HepG2 (cell line): ENCODE measurements around the gene HS3ST5. TPM values are rescaled to one million over a fixed set of nuclear protein-coding genes. Genes with fewer than 3 reads are reported as not detected.

ENCODE experiments used
- ATAC-seq: fragments of 200-7000 bp; cut with Tn5 transposase; 3 replicates; pipeline ENCODE4 v1.9.1; 2020; ENCODE audit warnings: mild to moderate bottlenecking, moderate library complexity
- BruUV-seq: library from RNA; stranded (reverse); fragments of 400-500 nt; replicated peaks from 2 replicates; lab custom pipeline; 2021; lab: Mats Ljungman, UMichigan
- CTCF ChIA-PET: fragments of 300-600 bp; formaldehyde crosslinking; extraction: SDS; loops from one replicate; lab custom pipeline; 2021; ENCODE audit warnings: low total read pairs, inconsistent platforms, low intra/inter-chr PET ratio; lab: Yijun Ruan, JAX
- POLR2A ChIA-PET: fragments of 350-600 bp; sonication (Branson Sonifier 250); formaldehyde crosslinking; loops from one replicate; lab custom pipeline; 2020; ENCODE audit warnings: antibody characterized with exemption, inconsistent platforms; lab: Yijun Ruan, JAX
- DNase-seq: peaks from one replicate; pipeline ENCODE4 v3.0.0-alpha.2; 2015; ENCODE audit warnings: low spot score
- FAIRE-seq: peaks from 3 replicates; lab custom pipeline; 2011; peaks lifted over from hg19 to GRCh38; lab: Jason Lieb, UNC
- H2AFZ ChIP-seq: one replicate; pipeline ENCODE4 v1.6.1; 2011; ENCODE audit warnings: low read length, inconsistent platforms
- H3K27ac ChIP-seq: fragments of 300-600 bp; 3 replicates; pipeline ENCODE4 v1.8.0; 2011; ENCODE audit warnings: mixed run types, mild to moderate bottlenecking, mixed read lengths, low read length, inconsistent platforms; ENCODE audit not compliant: insufficient read depth; ENCODE audit errors: extremely low read length
- H3K27me3 ChIP-seq, 2 experiments: fragments of 200-600 bp in 1 of 2; 2 replicates in 1 of 2; 3 replicates in 1 of 2; pipeline versions ENCODE4 v1.6.0 to v1.8.0; 2011; ENCODE audit warnings: low read length in 2 of 2, mild to moderate bottlenecking in 2 of 2, moderate library complexity in 2 of 2, inconsistent platforms in 1 of 2; ENCODE audit not compliant: insufficient read depth in 2 of 2, control insufficient read depth in 1 of 2
- H3K36me3 ChIP-seq, 2 experiments: fragments of 200-600 bp in 1 of 2; replicated peaks in 1 of 2; 2 replicates in 1 of 2; 3 replicates in 1 of 2; pipeline versions ENCODE4 v1.5.1 to v1.8.0; 2011; ENCODE audit warnings: low read length in 2 of 2, inconsistent platforms in 1 of 2; ENCODE audit not compliant: insufficient read depth in 2 of 2, control insufficient read depth in 1 of 2
- H3K4me1 ChIP-seq: 2 replicates; pipeline ENCODE4 v1.5.1; 2012; ENCODE audit warnings: low read length, inconsistent platforms; ENCODE audit not compliant: insufficient read depth
- H3K4me2 ChIP-seq: 2 replicates; pipeline ENCODE4 v1.6.0; 2011; ENCODE audit warnings: low read depth, low read length, inconsistent platforms
- H3K4me3 ChIP-seq, 3 experiments: fragments of 200-600 bp in 1 of 3; sonication (generic), shearing (Covaris generic) in 1 of 3; replicated peaks in 1 of 3; 2 replicates each; pipeline ENCODE4 v1.5.1; 2011 to 2016; ENCODE audit warnings: low read length in 3 of 3, inconsistent platforms in 2 of 3, low read depth in 2 of 3, mild to moderate bottlenecking in 2 of 3, control low read depth in 1 of 3, mixed read lengths in 1 of 3; ENCODE audit not compliant: insufficient read depth in 1 of 3
- H3K79me2 ChIP-seq: one replicate; pipeline ENCODE4 v1.6.1; 2011; ENCODE audit warnings: low read length, inconsistent platforms; ENCODE audit not compliant: insufficient read depth
- H3K9ac ChIP-seq: 2 replicates; pipeline ENCODE4 v1.6.0; 2011; ENCODE audit warnings: mild to moderate bottlenecking, low read depth, low read length, inconsistent platforms; ENCODE audit not compliant: insufficient read depth
- H3K9me3 ChIP-seq: 2 replicates; pipeline ENCODE4 v1.5.1; 2012; ENCODE audit warnings: mild to moderate bottlenecking, low read length
- H4K20me1 ChIP-seq: 2 replicates; pipeline ENCODE4 v1.6.0; 2011; ENCODE audit warnings: inconsistent platforms, mild to moderate bottlenecking, low read length, moderate library complexity; ENCODE audit not compliant: insufficient read depth
- JDP2 ChIP-seq: sonication (generic); formaldehyde crosslinking; IDR thresholded peaks from 2 replicates; pipeline ENCODE4 v1.8.1; 2022; ENCODE audit warnings: missing genetic modification reagents, borderline replicate concordance
- NBN ChIP-seq: fragments of 450-650 bp; conservative IDR thresholded peaks from 2 replicates; pipeline ENCODE4 v1.6.1; 2017
- PITX1 ChIP-seq: sonication (generic); formaldehyde crosslinking; IDR thresholded peaks from 2 replicates; pipeline ENCODE4 v1.5.1; 2020; ENCODE audit warnings: mild to moderate bottlenecking, missing genetic modification reagents
- THAP11 ChIP-seq: IDR thresholded peaks from 2 replicates; pipeline ENCODE4 v1.6.1; 2016; ENCODE audit warnings: missing biosample characterization, missing genetic modification reagents
- ZBTB7B ChIP-seq: sonication (generic); formaldehyde crosslinking; IDR thresholded peaks from 2 replicates; pipeline ENCODE4 v1.4.0; 2020; ENCODE audit warnings: missing genetic modification reagents
- ZNF10 ChIP-seq: sonication (generic); formaldehyde crosslinking; IDR thresholded peaks from 2 replicates; pipeline ENCODE4 v1.4.0; 2020; ENCODE audit warnings: mild to moderate bottlenecking, low read depth, missing genetic modification reagents, borderline replicate concordance
- WGBS: methylation state at CpG from one replicate; pipeline ENCODE4 v1.1.6; 2017; ENCODE audit warnings: low lambda C conversion rate; 5-methylcytosine and 5-hydroxymethylcytosine counted together
- in situ Hi-C: cut with HindIII; loops from 2 replicates; pipeline ENCODE4 v1.10.0; 2017; ENCODE audit warnings: low pct_unique_long_range_greater_than_20kb; ENCODE audit not compliant: extremely low pct_ligation_motif_present
- intact Hi-C: fragments of 100-400 bp; cut with micrococcal nuclease; formaldehyde crosslinking; loops from one replicate; pipeline ENCODE4 v1.10.0; 2022; ENCODE audit not compliant: unreplicated experiment
- polyA plus RNA-seq, 8 experiments: library from polyadenylated mRNA; depleted of rRNA in 3 of 8; stranded (reverse) in 7 of 8; unstranded in 1 of 8; fragments of >200 nt; fragmentation: Illumina TruSeq in 4 of 8; extraction: Trizol in 4 of 8; gene quantifications; 2 replicates each; pipeline versions ENCODE4 v1.2.1 to v1.2.3, GENCODE V29; 2011 to 2016; ENCODE audit warnings: low read depth in 4 of 8, missing spikeins in 1 of 8, mixed read lengths in 1 of 8; ENCODE audit not compliant: insufficient read depth in 1 of 8
- total RNA-seq, 5 experiments: library from RNA; depleted of rRNA; stranded (reverse); fragments of >200 nt; fragmentation: Illumina TruSeq; extraction: Trizol; gene quantifications; 2 replicates each; pipeline ENCODE4 v1.2.3, GENCODE V29; 2016; ENCODE audit warnings: low read depth in 1 of 5
- TF ChIP-seq, protein P1 (sequence below): sonication (generic); formaldehyde crosslinking; IDR thresholded peaks from 2 replicates; pipeline ENCODE4 v1.5.1; 2020; ENCODE audit warnings: missing genetic modification reagents, mild to moderate bottlenecking, borderline replicate concordance
- TF ChIP-seq, protein P2 (sequence below): sonication (generic); formaldehyde crosslinking; IDR thresholded peaks from 2 replicates; pipeline ENCODE4 v1.5.1; 2020; ENCODE audit warnings: missing genetic modification reagents, mild to moderate bottlenecking, borderline replicate concordance
- TF ChIP-seq, protein P3 (sequence below): sonication (generic); formaldehyde crosslinking; IDR thresholded peaks from 2 replicates; pipeline ENCODE4 v1.5.1; 2020; ENCODE audit warnings: mild to moderate bottlenecking, moderate library complexity, missing genetic modification reagents

The HS3ST5 gene
- total and polyA plus RNA-seq, 2 of the 13 experiments (the other 11 are each of a cell fraction or from before 2014, with no cell fraction given) = 1.1 to 1.6 TPM

DNA sequence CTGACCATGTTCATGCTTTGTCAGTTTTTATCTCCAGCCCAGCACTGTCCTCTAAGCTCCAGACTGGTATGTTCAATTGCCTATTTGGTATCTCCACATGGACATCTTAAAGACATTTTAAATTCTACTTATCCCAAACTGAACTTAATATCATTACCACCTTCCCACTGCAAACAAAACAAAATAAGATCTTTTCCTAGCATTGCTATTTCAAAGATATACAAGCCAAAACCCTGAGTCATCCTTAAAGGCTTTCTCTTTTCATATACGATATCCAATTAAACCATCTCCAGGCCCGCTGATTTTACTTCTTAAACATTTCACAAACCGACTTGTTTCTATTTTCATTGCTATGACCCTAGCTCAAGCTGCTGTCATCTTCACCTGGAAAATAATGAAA, 35.1 kb upstream of the HS3ST5 start:
- BruUV-seq = no TSS peak
- FAIRE-seq = no peak
- CTCF ChIA-PET = no interaction called here
- H3K4me3 ChIP-seq = no peak overlapping the region
- peaks cover 9% of the 10 kb centered on the region for H3K4me1 ChIP-seq
- in situ Hi-C loops = no loop called here
- TF ChIP-seq NBN (no peak), ZBTB7B (CRISPR knock-in tag) (no peak), ZNF10 (CRISPR knock-in tag) (no peak), PITX1 (no peak), THAP11 (CRISPR knock-in tag) (no peak), JDP2 (CRISPR knock-in tag) (no peak)
- TF ChIP-seq, protein P1, sequence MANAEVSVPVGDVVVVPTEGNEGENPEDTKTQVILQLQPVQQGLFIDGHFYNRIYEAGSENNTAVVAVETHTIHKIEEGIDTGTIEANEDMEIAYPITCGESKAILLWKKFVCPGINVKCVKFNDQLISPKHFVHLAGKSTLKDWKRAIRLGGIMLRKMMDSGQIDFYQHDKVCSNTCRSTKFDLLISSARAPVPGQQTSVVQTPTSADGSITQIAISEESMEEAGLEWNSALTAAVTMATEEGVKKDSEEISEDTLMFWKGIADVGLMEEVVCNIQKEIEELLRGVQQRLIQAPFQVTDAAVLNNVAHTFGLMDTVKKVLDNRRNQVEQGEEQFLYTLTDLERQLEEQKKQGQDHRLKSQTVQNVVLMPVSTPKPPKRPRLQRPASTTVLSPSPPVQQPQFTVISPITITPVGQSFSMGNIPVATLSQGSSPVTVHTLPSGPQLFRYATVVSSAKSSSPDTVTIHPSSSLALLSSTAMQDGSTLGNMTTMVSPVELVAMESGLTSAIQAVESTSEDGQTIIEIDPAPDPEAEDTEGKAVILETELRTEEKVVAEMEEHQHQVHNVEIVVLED (CRISPR knock-in tag) = no peak
- TF ChIP-seq, protein P2, sequence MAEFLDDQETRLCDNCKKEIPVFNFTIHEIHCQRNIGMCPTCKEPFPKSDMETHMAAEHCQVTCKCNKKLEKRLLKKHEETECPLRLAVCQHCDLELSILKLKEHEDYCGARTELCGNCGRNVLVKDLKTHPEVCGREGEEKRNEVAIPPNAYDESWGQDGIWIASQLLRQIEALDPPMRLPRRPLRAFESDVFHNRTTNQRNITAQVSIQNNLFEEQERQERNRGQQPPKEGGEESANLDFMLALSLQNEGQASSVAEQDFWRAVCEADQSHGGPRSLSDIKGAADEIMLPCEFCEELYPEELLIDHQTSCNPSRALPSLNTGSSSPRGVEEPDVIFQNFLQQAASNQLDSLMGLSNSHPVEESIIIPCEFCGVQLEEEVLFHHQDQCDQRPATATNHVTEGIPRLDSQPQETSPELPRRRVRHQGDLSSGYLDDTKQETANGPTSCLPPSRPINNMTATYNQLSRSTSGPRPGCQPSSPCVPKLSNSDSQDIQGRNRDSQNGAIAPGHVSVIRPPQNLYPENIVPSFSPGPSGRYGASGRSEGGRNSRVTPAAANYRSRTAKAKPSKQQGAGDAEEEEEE (CRISPR knock-in tag) = no peak
- TF ChIP-seq, protein P3, sequence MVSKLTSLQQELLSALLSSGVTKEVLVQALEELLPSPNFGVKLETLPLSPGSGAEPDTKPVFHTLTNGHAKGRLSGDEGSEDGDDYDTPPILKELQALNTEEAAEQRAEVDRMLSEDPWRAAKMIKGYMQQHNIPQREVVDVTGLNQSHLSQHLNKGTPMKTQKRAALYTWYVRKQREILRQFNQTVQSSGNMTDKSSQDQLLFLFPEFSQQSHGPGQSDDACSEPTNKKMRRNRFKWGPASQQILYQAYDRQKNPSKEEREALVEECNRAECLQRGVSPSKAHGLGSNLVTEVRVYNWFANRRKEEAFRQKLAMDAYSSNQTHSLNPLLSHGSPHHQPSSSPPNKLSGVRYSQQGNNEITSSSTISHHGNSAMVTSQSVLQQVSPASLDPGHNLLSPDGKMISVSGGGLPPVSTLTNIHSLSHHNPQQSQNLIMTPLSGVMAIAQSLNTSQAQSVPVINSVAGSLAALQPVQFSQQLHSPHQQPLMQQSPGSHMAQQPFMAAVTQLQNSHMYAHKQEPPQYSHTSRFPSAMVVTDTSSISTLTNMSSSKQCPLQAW (CRISPR knock-in tag) = no peak
- no peak for ATAC-seq
- H3K4me2 ChIP-seq = no peak overlapping the region
- no peak overlapping the region for H3K9ac ChIP-seq
- H3K27me3 ChIP-seq = no peaks in the 10 kb centered on the region; a peak in 1 of 5 replicates
- intact Hi-C loops = no loop called here
- POLR2A ChIA-PET = no interaction called here
- H2AFZ ChIP-seq = no peak overlapping the region
- no peaks in the 10 kb centered on the region for H4K20me1 ChIP-seq
- no peak overlapping the region for H3K27ac ChIP-seq
- no peak for DNase-seq
- WGBS = 97% methylated on average over 3 of the region's 3 CpGs
- H3K79me2 ChIP-seq = no peaks in the 10 kb centered on the region
- no peaks in the 10 kb centered on the region for H3K9me3 ChIP-seq
- H3K36me3 ChIP-seq = no peaks in the 10 kb centered on the region
